ENCODE results near the gene ARID1A.

GRCh38 chr1:26811057-26811456 lies 115.2 kb downstream of the ARID1A start:
- TF ChIP-seq EZH2 (IDR thresholded peaks at IDR 0.05; ENCODE audit: low read depth, unreplicated experiment) (no peak), CTCF (conservative IDR thresholded peaks at IDR 0.05; ENCODE audit: low read depth in 2 of 2) (no peak), ZNF114 (CRISPR knock-in tag; IDR thresholded peaks at IDR 0.05) (no peak), REST (IDR thresholded peaks at IDR 0.05; ENCODE audit: unreplicated experiment) (no peak), CREB1 (CRISPR knock-in tag; IDR thresholded peaks at IDR 0.05; ENCODE audit: low read depth) (no peak)

All from GM23338 (cell line).